Measurements from ENCODE around the gene LAGE3.

DNA sequence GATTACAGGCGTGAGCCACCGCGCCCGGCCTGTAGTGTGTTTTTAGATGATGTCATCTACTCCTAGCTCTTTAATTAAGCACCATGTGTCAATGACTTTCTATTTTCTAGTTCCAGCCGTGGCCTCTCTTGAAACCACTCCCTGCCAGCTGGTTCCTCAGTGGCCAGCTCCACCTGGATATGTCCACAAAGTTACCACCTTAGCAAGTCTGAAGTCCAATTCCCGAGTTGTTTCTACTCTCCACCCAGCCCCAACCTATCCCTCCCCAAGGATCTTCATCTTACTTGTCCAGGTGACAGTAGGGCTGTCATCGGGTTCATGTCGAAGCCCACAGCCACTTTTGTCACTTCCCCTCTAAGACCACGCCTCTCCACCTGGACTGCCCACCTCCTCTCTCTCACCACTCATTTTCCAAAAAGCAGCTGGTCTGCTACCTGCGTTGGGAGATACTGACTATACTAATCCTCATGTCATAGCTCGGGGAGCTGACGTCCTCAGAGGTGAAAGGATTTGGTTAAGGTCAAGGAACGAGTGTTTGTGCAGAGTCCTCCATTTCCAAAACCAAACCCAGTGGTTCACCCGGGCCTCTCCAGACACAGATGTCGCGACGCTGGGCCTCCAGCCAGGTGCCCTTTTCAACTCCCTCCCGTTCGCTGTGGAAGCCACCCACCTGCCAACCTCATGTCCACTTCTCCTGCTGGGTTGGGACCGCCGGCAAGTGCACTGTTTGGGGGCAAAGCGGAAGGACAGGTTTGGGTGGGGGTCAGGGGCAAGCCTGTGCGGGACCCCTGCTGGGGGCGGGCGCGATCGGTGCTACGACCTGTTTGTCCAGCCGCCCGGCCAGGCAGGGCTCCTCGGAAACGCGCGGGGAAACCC is 36.2 kb upstream of the LAGE3 start:
- no peak for TF ChIP-seq POLR2A (IDR thresholded peaks at IDR 0.05)
- TF ChIP-seq CTCF (IDR thresholded peaks at IDR 0.05): no peak
